Gastrocnemius medialis (tissue), 4 donors: ENCODE data around the gene HYPK. TPM values are rescaled to one million over a fixed set of nuclear protein-coding genes. Genes with fewer than 3 reads are reported as not detected.
"Not testable (repeated sequence)": the region's sequence is repeated elsewhere in the genome, so short reads cannot be mapped to it uniquely, and the experiment has no call there.

Source experiments
- ATAC-seq, 2 donors: fragments of 150-250 bp; one replicate each; pipeline ENCODE4 v1.9.1; 2016
- DNase-seq, 2 donors: peaks; one replicate each; pipeline ENCODE4 v3.0.0-alpha.2; 2019
- H3K27ac ChIP-seq, 4 donors: fragments of 200-600 bp; sonication (generic); 1 replicate in 1 of 4; 2 replicates in 3 of 4; pipeline ENCODE4 v1.5.1; 2016 to 2018; ENCODE audit warnings: mild to moderate bottlenecking in 2 of 4, moderate library complexity in 1 of 4
- H3K27me3 ChIP-seq, 3 donors: fragments of 200-600 bp; sonication (generic) in 2 of 3; 1 replicate in 1 of 3; 2 replicates in 2 of 3; pipeline versions ENCODE4 v1.5.1 to v1.6.0; 2016 to 2019; ENCODE audit warnings: mild to moderate bottlenecking in 1 of 3, moderate library complexity in 1 of 3
- H3K36me3 ChIP-seq, 2 donors: fragments of 200-600 bp; sonication (generic) in 1 of 2; one replicate each; pipeline ENCODE4 v1.5.1; 2017 to 2018
- H3K4me1 ChIP-seq, 2 donors: fragments of 200-600 bp; sonication (generic) in 1 of 2; one replicate each; pipeline ENCODE4 v1.5.1; 2016 to 2017; ENCODE audit warnings: mild to moderate bottlenecking in 2 of 2
- H3K4me3 ChIP-seq, 4 donors: fragments of 200-600 bp; sonication (generic) in 3 of 4; 1 replicate in 1 of 4; 2 replicates in 3 of 4; pipeline ENCODE4 v1.5.1; 2016 to 2019; ENCODE audit warnings: mild to moderate bottlenecking in 2 of 4
- H3K9me3 ChIP-seq, 3 donors: fragments of 200-600 bp; sonication (generic) in 2 of 3; 1 replicate in 1 of 3; 2 replicates in 2 of 3; pipeline ENCODE4 v1.5.1; 2016 to 2019
- POLR2A ChIP-seq, 2 donors: fragments of 450-650 bp; IDR thresholded peaks; one replicate each; pipeline ENCODE4 v1.6.1; 2017; ENCODE audit warnings: antibody characterized with exemption in 2 of 2, mild to moderate bottlenecking in 2 of 2, moderate library complexity in 2 of 2
- in situ Hi-C, 4 donors: fragments of 200-750 bp; cut with MboI; loops; one replicate each; pipeline versions ENCODE4 v1.15.0 to v1.8.0; 2017; ENCODE audit warnings: low sequenced_read_pairs in 4 of 4
- intact Hi-C: fragments of 100-400 bp; cut with DNase I; formaldehyde crosslinking; loops from one replicate; pipeline ENCODE4 v1.15.1; 2023; ENCODE audit warnings: low total_unique reads
- total RNA-seq, 4 donors: library from RNA; depleted of rRNA; stranded (reverse); fragments of >200 nt; gene quantifications; one replicate each; pipeline versions ENCODE4 v1.1.0 to v1.2.3, GENCODE V29; 2016
- TF ChIP-seq, protein P1 (sequence below), 5 experiments: fragments of 450-650 bp in 3 of 5; fragments of 200-600 bp in 2 of 5; sonication (generic) in 2 of 5; IDR thresholded peaks in 4 of 5; conservative IDR thresholded peaks in 1 of 5; 1 replicate in 4 of 5; 2 replicates in 1 of 5; pipeline ENCODE4 v1.5.1; 2016 to 2019; ENCODE audit warnings: antibody characterized with exemption in 5 of 5, mild to moderate bottlenecking in 3 of 5, moderate library complexity in 3 of 5

HYPK gene
- total RNA-seq, 4 donors from 2014 or later, result 19.5 to 33.9 (median 24.7) TPM

DNA sequence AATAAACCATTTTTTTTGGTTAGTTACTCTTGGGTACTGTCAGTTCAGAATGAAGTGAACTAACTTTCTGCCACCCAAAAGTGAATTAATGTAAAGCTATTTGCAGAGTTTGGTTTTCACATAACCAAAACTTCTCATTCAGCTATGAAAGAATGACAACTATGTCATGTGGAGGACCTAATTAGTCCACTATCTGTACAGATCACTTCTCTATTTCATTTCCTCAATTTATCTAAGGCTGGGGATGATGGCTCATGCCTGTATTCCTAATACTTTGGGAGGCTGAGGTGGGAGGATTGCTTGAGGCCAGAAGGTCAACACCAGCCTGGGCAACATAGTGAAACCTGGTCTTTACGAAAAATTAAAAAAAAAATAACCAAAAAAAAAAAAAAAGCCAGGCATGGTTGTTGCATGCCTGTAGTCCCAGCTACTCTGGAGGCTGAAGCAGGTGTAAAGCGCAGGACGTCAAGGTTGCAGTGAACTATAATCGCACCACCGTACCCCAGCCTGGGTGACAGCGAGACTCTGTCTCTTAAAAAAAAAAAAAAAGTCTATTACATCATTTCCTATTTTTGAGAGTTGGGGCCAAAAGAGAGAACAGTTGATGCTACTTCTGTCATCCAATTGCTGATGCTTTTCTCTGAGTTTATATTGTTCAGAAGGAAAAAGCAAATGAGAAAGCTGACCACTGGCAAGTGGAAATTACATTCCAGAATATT is 8.7 kb downstream of the HYPK start:
- in situ Hi-C loops, result no loop called here
- ATAC-seq, result no peak

GRCh38 chr15:43815064-43815463 is 14.7 kb downstream of the HYPK start:
- ATAC-seq, H3K4me3 ChIP-seq, in situ Hi-C loops, H3K27me3 ChIP-seq, DNase-seq, H3K4me1 ChIP-seq, intact Hi-C loops, H3K9me3 ChIP-seq, H3K27ac ChIP-seq: not testable (repeated sequence)
- peaks cover 0 to 75% of the 10 kb centered on the region in 2 donors for H3K36me3 ChIP-seq

More for the DNA sequence above, 8.7 kb downstream of the HYPK start:
- Histone ChIP-seq H3K27me3 (no peaks in the 10 kb centered on the region), H3K36me3 (peaks cover 8 to 99% of the 10 kb centered on the region in 2 donors), H3K9me3 (no peaks in the 10 kb centered on the region), H3K4me3 (no peak overlapping the region), H3K27ac (no peak overlapping the region), H3K4me1 (no peaks in the 10 kb centered on the region)
- DNase-seq, result no peak
- TF ChIP-seq, protein P1, sequence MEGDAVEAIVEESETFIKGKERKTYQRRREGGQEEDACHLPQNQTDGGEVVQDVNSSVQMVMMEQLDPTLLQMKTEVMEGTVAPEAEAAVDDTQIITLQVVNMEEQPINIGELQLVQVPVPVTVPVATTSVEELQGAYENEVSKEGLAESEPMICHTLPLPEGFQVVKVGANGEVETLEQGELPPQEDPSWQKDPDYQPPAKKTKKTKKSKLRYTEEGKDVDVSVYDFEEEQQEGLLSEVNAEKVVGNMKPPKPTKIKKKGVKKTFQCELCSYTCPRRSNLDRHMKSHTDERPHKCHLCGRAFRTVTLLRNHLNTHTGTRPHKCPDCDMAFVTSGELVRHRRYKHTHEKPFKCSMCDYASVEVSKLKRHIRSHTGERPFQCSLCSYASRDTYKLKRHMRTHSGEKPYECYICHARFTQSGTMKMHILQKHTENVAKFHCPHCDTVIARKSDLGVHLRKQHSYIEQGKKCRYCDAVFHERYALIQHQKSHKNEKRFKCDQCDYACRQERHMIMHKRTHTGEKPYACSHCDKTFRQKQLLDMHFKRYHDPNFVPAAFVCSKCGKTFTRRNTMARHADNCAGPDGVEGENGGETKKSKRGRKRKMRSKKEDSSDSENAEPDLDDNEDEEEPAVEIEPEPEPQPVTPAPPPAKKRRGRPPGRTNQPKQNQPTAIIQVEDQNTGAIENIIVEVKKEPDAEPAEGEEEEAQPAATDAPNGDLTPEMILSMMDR (IDR thresholded peaks at IDR 0.05 in 4 of 5, conservative IDR thresholded peaks at IDR 0.05 in 1 of 5), result no peak
- TF ChIP-seq POLR2A (IDR thresholded peaks at IDR 0.05), result no peak
- intact Hi-C loops, result no loop called here

DNA sequence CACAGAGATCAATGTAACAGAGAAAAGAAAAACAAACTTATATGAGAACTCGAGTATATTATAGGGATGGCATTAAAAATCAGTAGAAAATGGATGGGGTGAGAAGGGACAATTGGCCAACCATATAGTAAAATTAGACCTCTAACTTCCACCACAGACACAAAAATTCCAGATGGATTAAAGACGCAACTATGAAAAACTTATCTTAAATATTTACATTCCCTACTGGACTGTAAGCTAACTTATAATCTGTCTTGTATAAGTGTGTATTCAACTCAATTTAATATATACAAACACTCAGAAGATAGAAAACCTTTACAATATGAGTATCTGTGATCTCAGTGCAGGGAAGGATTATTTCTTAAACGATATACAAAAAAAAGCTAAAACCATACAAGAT is 21.1 kb downstream of the HYPK start:
- Histone ChIP-seq H3K27ac (no peak overlapping the region), H3K4me3 (no peak overlapping the region), H3K36me3 (peaks cover 0 to 23% of the 10 kb centered on the region in 2 donors), H3K27me3 (peaks cover 4 to 11% (median 6%) of the 10 kb centered on the region in 3 donors), H3K9me3 (no peaks in the 10 kb centered on the region), H3K4me1 (peaks cover 18 to 29% of the 10 kb centered on the region in 2 donors)
- ATAC-seq, result no peak
- TF ChIP-seq, protein P1 (IDR thresholded peaks at IDR 0.05 in 4 of 5, conservative IDR thresholded peaks at IDR 0.05 in 1 of 5), result no peak
- TF ChIP-seq POLR2A (IDR thresholded peaks at IDR 0.05), result no peak
- in situ Hi-C loops, result no loop called here
- intact Hi-C loops, result no loop called here
- no peak for DNase-seq

DNA sequence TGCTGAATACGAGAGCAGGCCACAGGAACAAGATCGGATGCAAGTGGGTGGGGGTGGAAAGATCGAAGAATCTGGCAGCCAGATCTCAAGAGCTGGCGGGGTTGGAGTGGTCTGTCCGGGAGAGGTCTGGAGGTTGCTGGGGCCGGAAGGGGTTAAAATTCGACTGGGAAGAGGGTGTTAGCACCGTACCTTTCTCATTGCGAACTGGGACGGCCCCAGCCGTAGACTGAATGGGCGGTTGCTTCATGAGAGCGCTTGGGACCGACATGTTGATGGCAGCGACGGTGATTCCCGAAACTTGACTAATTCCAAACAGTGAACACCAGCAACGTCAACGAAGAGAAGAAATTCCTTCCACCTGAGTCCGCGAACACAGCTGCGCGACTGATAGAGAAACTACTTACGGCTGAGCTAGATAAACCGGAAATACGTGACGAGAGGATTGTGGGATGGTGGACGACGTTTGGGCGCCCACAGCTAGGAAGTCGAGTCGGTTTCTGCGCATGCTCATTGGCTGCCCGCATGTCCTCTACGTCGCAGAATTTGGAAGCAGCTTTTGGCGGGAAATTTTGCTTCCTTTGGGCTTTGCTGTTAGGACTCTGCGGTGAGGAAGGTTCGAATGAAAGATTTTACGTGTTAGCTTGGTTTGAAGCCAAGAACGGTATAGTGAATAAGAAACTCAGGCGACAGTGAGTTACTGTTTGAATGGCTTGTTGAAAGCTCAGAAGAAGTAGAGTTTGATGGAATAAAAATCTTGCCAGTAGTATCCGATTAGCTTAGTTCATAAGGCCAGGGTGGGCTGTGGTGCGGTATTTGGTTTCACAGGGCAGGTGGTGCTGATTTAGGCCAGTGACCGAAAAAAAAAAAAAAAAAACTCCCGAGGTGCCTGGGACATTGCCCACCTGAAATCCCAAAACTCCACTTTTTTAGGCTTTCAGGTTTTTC is 24.2 kb downstream of the HYPK start, which contains the start of gene MFAP1:
Gene MFAP1, minus strand, starts transcription at position 389 of the 945 bp plus-strand sequence. Its CDS starts 121 bp downstream, at position 268.
- peak; percentile 99 for ATAC-seq
- peaks cover 4 to 25% (median 24%) of the 10 kb centered on the region in 3 donors for H3K27me3 ChIP-seq
- no peaks in the 10 kb centered on the region for H3K9me3 ChIP-seq
- peaks cover 0 to 13% of the 10 kb centered on the region in 2 donors for H3K36me3 ChIP-seq
- in situ Hi-C loops, result no loop called here
- peaks cover 18 to 37% of the 10 kb centered on the region in 2 donors for H3K4me1 ChIP-seq
- peak within 1 kb of the TSS; percentile 65 to 90 (median 86) for H3K4me3 ChIP-seq
- DNase-seq, result peak; percentile 95
- TF ChIP-seq POLR2A (IDR thresholded peaks at IDR 0.05), result peak; percentile 82 to 84
- TF ChIP-seq, protein P1 (IDR thresholded peaks at IDR 0.05 in 4 of 5, conservative IDR thresholded peaks at IDR 0.05 in 1 of 5), result no peak
- peak within 1 kb of the TSS; percentile 85 to 93 (median 90) for H3K27ac ChIP-seq
- intact Hi-C loops, result loop anchor here (1.0 kb wide), 1 partner anchor 24 kb away; the partner anchor contains the start of genes HYPK and SERINC4

GRCh38 chr15:43825305-43825704 is 24.9 kb downstream of the HYPK start:
- ATAC-seq, H3K9me3 ChIP-seq, in situ Hi-C loops, H3K36me3 ChIP-seq, H3K27ac ChIP-seq, intact Hi-C loops, DNase-seq: not testable (repeated sequence)
- Histone ChIP-seq H3K4me3 (peak overlapping the region in 1 of 4 donors; percentile 87), H3K27me3 (peaks cover 4 to 25% (median 24%) of the 10 kb centered on the region in 3 donors), H3K4me1 (peaks cover 18 to 37% of the 10 kb centered on the region in 2 donors)
